ENCODE measurements around the gene NME4. TPM values are rescaled to one million over a fixed set of nuclear protein-coding genes. Genes with fewer than 3 reads are reported as not detected.

The NME4 gene
- total RNA-seq, 1 experiment from 2014 or later = 140 TPM

DNA sequence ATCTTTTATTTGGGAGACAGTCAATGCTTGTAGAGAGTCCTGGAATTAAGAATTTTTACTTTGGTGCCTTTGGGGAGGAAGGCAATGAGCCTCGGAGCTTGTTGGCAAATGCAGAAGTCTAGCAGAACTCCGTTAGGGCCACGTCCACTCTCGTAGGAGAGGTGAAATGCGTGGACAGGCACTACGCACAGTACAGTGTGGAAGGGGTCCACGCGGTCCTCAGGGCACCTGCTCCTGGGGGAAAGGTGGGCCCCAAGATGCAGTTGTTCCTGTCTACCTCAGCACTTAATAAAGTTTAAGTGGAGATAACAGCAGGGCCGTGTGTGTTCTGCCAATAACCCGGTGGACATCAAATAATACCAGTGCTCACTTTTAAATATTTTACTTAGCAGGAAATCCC, 30.3 kb downstream of the NME4 start:
- ChIA-PET POLR2A (no interaction called here), CTCF (no interaction called here)
- TF ChIP-seq, protein P1, sequence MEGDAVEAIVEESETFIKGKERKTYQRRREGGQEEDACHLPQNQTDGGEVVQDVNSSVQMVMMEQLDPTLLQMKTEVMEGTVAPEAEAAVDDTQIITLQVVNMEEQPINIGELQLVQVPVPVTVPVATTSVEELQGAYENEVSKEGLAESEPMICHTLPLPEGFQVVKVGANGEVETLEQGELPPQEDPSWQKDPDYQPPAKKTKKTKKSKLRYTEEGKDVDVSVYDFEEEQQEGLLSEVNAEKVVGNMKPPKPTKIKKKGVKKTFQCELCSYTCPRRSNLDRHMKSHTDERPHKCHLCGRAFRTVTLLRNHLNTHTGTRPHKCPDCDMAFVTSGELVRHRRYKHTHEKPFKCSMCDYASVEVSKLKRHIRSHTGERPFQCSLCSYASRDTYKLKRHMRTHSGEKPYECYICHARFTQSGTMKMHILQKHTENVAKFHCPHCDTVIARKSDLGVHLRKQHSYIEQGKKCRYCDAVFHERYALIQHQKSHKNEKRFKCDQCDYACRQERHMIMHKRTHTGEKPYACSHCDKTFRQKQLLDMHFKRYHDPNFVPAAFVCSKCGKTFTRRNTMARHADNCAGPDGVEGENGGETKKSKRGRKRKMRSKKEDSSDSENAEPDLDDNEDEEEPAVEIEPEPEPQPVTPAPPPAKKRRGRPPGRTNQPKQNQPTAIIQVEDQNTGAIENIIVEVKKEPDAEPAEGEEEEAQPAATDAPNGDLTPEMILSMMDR (IDR thresholded peaks at IDR 0.05; ENCODE audit: insufficient read depth in 1 of 2, low read depth in 1 of 2, low read length in 1 of 2, severe bottlenecking in 1 of 2, unreplicated experiment in 1 of 2) = no peak
- Mint-ChIP-seq H3K36me3 (ENCODE audit: insufficient read depth, unreplicated experiment) (no peaks in the 10 kb centered on the region), H3K4me1 (ENCODE audit: low read depth, unreplicated experiment) (peaks cover 11% of the 10 kb centered on the region), H3K4me3 (ENCODE audit: unreplicated experiment) (peak overlapping the region; percentile 73), H3K27me3 (ENCODE audit: insufficient read depth, unreplicated experiment) (no peaks in the 10 kb centered on the region), H3K9me3 (ENCODE audit: unreplicated experiment) (no peaks in the 10 kb centered on the region), H3K27ac (ENCODE audit: unreplicated experiment) (no peak overlapping the region)
- Histone ChIP-seq H3K4me1 (no peaks in the 10 kb centered on the region; the same call in 1 of the 2 replicates), H3K9me3 (no peaks in the 10 kb centered on the region), H3K27me3 (replicated peaks; ENCODE audit: control insufficient read depth, insufficient read depth, low read length) (no peaks in the 10 kb centered on the region; the same call in 1 of the 2 replicates), H3K36me3 (ENCODE audit: control insufficient read depth, insufficient read depth, low read length) (no peaks in the 10 kb centered on the region), H3K4me3 (ENCODE audit: low read depth, low read length) (no peak overlapping the region)
- DNase-seq = no peak
- BruUV-seq (replicated peaks) = TSS peak; percentile 67
- intact Hi-C loops (cut with micrococcal nuclease; ENCODE audit: unreplicated experiment) = loop anchor here (10.0 kb wide), 1 partner anchor 58 kb away; no protein-coding TSS in a partner anchor

DNA sequence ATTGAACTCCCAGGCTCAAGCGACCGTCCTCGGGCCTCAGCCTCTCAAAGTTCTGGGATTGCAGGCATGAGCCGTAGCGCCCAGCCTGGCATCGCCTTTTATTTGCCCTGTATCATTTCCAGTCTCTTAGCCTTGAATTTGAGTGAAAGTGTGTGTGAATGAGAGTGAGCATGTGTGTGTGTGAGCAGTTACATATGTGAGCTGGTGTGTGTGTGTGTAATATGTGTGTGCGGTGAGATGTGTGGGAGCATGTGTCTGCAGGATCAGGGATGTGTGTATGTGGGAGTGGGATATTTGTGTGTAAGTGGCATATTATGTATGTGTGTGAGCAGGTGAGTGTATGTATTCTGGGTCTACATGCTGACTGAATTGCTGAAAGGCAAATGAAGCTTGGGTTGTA, 33.9 kb downstream of the NME4 start:
- Mint-ChIP-seq H3K36me3 (ENCODE audit: insufficient read depth, unreplicated experiment) (no peaks in the 10 kb centered on the region), H3K27ac (ENCODE audit: unreplicated experiment) (no peak overlapping the region), H3K4me3 (ENCODE audit: unreplicated experiment) (no peak overlapping the region), H3K9me3 (ENCODE audit: unreplicated experiment) (no peaks in the 10 kb centered on the region), H3K27me3 (ENCODE audit: insufficient read depth, unreplicated experiment) (no peaks in the 10 kb centered on the region), H3K4me1 (ENCODE audit: low read depth, unreplicated experiment) (no peaks in the 10 kb centered on the region)
- Histone ChIP-seq H3K4me1 (no peaks in the 10 kb centered on the region; the same call in 1 of the 2 replicates), H3K9me3 (no peaks in the 10 kb centered on the region), H3K27me3 (replicated peaks; ENCODE audit: control insufficient read depth, insufficient read depth, low read length) (no peaks in the 10 kb centered on the region), H3K36me3 (ENCODE audit: control insufficient read depth, insufficient read depth, low read length) (no peaks in the 10 kb centered on the region), H3K4me3 (ENCODE audit: low read depth, low read length) (no peak overlapping the region)
- ChIA-PET POLR2A (interaction anchor here (0.5 kb wide), 1 partner anchor 29 kb away, joined by 3 read pairs; no protein-coding TSS in a partner anchor), CTCF (no interaction called here)
- no TSS peak for BruUV-seq (replicated peaks)
- intact Hi-C loops (cut with micrococcal nuclease; ENCODE audit: unreplicated experiment) = no loop called here
- DNase-seq = no peak
- TF ChIP-seq, protein P1 (IDR thresholded peaks at IDR 0.05; ENCODE audit: insufficient read depth in 1 of 2, low read depth in 1 of 2, low read length in 1 of 2, severe bottlenecking in 1 of 2, unreplicated experiment in 1 of 2) = no peak

DNA sequence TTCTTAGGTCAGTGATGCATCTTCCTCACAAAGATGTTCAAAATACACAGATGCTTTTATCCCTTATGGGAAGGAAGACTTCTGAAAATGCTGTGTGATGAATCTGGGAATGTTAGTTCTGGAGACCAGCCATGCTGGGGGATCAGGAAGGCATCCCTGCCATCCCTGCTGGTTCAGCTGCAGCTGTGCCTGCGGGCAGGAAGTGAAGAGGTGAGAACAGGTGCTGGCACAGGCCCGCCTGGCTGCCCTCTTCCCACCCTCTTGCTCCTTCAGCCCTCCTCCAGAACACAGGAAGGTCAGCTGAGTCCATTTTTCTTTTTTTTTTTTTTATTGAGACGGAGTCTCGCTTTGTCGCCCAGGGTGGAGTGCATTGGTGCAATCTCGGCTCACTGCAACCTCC, 43.6 kb downstream of the NME4 start:
- Histone ChIP-seq H3K4me3 (ENCODE audit: low read depth, low read length) (no peak overlapping the region), H3K36me3 (ENCODE audit: control insufficient read depth, insufficient read depth, low read length) (no peaks in the 10 kb centered on the region), H3K27me3 (replicated peaks; ENCODE audit: control insufficient read depth, insufficient read depth, low read length) (no peaks in the 10 kb centered on the region), H3K4me1 (no peaks in the 10 kb centered on the region), H3K9me3 (no peaks in the 10 kb centered on the region)
- POLR2A ChIA-PET = interaction anchor here (0.7 kb wide), 1 partner anchor 24 kb away, joined by 7 read pairs; no protein-coding TSS in a partner anchor
- BruUV-seq (replicated peaks) = no TSS peak
- Mint-ChIP-seq H3K9me3 (ENCODE audit: unreplicated experiment) (no peaks in the 10 kb centered on the region), H3K36me3 (ENCODE audit: insufficient read depth, unreplicated experiment) (no peaks in the 10 kb centered on the region), H3K4me3 (ENCODE audit: unreplicated experiment) (no peak overlapping the region), H3K4me1 (ENCODE audit: low read depth, unreplicated experiment) (no peaks in the 10 kb centered on the region), H3K27me3 (ENCODE audit: insufficient read depth, unreplicated experiment) (no peaks in the 10 kb centered on the region), H3K27ac (ENCODE audit: unreplicated experiment) (no peak overlapping the region)
- intact Hi-C loops (cut with micrococcal nuclease; ENCODE audit: unreplicated experiment) = no loop called here
- TF ChIP-seq, protein P1 (IDR thresholded peaks at IDR 0.05; ENCODE audit: insufficient read depth in 1 of 2, low read depth in 1 of 2, low read length in 1 of 2, severe bottlenecking in 1 of 2, unreplicated experiment in 1 of 2) = no peak
- CTCF ChIA-PET = no interaction called here
- no peak for DNase-seq

Data from Caco-2 (cell line).